ENCODE results near the gene MREG.

MREG gene

DNA sequence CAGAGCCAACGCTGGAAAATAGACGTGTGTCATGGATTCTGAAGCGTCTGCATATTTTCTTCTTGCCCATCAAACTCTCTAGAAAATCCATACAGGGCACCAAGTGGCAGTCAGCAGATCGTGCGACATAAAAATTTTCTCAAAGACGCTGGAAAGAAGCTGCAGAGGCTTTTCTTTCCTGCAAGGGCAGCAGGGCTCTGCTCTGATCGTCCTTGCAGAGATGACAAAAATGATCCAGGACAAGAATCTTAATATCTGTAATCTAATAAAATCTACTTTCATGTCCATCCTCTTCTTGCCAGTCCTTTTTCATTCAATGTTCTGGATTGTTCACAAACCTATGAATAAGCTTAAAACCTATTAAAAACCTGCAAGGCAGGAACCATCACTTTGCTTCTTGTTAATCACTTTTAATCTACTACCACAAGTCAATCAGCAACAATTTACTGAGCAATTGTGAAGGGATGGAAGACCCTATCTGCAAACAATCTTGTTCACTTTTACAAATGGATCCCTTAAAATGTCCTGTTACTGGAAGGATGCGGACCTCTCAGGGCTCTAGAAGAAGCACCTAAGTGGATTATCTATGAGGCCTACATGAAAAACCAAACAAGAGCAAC is 93.6 kb downstream of the MREG start:
- no peak for DNase-seq (ENCODE audit: low read depth, low spot score)

DNA sequence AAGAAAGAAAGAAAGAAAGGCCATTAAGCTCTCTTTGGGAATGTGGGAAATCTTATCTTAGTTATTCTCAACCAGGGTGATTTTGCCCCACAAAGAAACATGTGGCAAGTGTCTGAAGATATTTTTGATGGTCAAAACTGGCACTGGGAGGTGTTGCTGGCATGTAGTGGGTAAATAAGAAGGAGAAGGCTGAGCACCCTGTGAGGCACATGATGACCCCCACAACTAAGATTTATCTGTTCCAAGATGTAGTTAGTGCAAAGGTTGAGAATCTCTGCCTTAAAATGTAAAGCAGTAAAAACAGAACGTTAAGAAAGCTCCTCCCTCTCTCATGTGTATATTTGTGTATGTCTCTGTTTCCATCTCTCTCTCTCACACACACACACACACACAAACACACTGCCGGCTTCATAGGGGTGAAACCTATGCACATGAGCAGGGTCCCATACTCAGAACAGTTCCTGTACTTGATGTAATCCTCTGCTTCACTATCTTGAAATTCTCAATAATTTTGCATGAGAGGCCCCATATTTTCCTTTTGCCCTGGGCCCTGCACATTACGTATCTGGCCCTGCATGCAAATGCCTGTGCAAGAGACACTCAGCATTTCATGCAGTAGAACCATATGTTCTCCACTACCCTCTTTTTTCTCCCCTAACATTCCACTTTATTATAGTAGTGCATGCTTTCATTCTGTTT is 94.3 kb downstream of the MREG start:
- no peak for DNase-seq (ENCODE audit: low read depth, low spot score)

DNA sequence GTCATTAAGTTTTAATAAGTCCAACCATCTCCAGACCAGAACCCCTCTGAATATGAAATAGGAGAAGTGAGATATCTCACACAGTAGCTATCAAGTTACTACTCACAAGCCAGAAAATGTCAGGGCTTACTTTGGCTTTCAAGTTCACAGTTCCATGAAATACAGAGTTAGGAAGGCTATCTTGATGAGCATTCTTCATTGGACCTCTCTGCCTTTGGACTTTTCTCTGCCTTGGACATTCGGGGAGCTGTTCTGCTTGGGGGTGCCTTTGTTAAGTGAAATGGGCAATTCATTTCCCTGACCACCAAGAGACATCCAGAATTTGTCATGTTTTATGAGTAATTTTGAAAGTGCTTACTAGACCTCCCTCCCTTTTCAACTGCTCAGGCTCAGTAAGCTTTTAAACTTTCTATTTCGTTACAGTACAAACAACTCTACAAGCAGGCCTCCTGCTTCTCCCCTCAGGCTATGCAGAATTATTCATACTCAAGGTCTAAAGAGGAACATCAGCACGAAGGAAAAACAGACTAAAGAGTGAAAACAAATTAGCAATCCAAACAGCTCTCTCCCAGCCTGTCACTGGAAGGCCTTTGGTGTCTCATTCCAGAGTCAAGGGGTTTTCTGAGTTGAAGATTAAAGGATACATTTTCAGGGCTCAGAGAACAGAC is 95.3 kb downstream of the MREG start:
- peak; percentile 55 for DNase-seq (ENCODE audit: low read depth, low spot score)

DNA sequence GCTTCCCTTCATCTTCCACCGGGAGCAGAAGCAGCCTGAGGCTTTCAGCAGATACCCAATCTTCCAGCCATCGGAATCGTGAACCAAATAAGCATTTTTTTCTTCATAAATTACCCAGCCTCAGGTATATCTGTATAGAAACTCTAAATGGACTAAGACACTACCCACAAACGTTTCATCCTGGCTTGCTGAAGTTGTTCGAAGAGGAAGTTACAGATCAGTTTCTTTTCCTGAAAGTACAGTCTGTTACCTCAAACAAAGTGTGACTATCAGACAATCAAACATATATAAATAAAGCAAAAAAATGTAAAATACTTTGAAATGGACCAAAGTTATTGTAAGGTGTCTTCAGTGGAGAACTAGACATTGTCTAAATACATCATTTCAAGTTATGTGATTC is 97.9 kb downstream of the MREG start:
- DNase-seq (ENCODE audit: low read depth, low spot score): no peak

DNA sequence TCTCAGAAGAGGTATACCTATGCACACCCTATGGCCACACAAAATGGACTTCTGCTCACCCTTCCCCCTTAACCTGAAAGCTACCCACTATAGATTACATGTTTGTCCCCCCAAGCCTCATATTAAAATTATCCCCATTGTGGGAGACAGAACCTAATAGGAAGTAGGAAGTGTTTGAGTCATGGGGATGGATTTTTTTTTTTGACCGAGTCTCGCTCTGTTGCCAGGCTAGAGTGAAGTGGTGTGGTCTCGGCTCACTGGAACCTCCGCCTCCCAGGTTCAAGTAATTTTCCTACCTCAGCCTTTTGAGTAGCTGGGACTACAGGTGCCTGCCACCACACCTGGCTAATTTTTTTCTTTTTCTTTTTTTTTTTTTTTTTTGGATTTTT is 98.6 kb downstream of the MREG start:
- no peak for DNase-seq (ENCODE audit: low read depth, low spot score)

DNA sequence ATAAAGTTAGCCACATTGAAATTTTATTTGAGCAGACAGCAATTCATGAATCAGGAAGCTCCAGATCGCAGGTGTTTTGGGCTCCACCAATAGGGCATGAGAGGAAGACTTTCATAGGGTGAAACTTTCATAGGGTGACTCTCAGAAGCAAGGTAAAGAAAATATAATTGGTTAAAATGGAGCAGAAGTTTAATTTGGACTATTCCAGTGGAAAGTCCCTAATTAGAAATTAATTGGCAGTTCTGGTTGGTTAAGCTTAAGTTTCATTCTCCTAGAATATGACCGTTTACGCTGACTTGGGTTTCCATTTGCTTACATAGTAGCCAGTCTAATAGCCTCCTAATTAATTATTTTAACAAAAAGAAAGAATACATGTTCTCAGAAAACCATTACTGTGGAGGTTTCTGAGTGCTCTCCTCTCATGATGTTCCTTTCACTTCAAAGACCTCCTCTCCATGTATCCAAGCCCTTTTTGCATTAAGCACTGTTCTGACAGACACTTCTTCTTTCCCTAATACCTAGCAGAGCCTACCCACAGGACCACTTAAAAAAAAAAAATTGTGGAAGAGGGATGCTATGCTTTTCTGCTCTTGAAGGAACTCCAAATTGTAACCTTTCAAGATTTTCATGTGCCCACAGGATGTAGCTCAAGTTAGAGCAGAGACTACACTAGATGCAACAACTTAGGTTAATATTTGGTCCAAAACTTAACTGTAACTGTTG is 99.1 kb downstream of the MREG start:
- DNase-seq (ENCODE audit: low read depth, low spot score): no peak

DNA sequence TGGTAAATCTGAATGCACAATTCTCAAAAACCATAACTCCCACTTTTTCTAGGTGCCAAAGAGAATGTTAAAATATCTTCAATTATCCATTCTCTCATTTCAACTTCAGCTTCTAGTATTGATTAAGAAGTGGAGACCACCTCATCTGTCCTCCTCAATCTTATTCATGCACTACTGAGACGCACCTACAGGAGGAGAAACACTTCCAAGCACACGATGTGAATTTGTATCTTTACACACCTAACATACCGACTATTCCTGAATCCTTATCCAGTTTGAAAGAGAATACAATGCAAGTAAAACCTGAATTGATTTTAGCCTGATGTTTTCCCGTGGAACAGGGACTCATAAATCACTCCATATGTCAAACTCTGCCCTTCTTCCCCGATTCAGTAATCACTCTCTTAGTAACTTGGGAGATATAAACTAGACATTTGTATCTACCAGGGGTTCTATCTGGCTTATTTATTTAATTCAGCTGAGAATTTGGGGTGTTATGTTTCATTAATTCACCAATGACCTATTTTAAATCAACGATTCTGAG is 101.0 kb downstream of the MREG start:
- DNase-seq (ENCODE audit: low read depth, low spot score): no peak

DNA sequence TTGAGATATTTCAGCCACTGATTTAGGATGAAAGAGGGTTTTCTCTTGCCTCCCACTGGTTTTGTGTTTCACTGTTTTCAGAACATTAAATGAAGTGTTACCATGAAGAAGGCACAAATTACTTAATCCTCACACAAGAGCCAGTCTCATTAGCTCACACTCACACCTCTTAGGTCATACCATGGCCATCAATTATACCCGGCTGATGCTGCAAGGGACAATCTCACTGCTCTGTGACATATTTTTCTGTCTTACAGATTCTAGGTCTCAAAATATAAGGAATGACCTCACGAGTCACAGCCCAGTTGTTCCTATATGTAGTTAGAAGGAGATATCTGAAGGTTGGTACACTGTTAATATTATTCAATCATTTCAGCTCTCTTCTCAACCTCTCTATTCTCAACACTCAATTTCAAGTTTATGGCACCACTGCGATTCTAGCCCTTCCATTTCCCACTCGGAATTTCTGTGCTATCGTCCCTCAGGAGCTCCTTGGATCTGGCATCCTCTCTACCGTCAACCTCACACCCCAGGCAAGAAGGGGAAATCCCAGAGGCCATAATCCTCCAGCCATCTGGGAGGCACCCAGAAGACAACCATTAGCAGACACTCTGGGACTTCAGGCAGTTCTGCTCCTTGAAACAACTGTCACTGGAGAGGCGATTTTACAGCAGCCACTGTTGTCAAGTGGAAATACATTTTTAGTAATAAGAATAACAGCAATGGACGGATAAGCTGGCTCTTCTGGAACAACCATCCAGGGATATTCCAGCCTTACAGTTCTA is 101.9 kb downstream of the MREG start:
- DNase-seq (ENCODE audit: low read depth, low spot score): no peak

DNA sequence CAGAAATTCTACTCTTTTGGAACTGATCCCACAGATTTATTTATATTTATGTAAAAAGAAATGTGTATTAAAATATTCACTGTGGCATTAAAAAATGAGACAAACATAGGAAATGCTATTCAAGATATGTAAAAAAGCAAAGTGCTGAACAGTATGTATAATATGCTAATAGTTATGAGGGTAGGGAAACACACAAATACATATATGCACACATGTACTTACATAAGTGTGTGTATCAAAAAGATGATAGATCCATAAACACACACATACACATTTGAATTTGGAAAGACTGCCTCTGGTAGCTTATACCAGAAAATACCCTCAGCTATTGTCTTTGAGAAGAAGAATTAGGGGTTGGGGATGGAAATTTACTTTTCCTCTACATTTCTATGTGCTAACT is 103.2 kb downstream of the MREG start:
- DNase-seq (ENCODE audit: low read depth, low spot score): no peak

DNA sequence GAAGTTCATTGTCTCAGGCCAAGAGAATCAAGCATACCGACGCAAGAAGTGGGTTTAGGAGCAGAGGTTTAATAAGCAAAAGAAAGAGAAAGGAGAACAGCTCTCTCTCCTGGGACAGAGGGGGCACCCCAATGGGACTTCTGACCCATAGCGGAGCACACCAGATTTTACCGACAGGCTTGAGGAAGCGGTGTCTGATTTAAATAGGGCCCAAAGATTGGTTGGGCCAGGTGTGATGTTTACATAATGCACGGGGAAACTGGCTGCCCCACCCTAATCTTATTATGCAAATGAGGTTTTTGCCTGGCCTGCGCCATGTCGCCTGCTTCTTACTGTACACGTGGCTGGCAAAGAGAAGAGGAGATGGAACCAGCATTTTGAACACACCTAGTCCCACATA is 106.2 kb downstream of the MREG start:
- no peak for DNase-seq (ENCODE audit: low read depth, low spot score)

DNA sequence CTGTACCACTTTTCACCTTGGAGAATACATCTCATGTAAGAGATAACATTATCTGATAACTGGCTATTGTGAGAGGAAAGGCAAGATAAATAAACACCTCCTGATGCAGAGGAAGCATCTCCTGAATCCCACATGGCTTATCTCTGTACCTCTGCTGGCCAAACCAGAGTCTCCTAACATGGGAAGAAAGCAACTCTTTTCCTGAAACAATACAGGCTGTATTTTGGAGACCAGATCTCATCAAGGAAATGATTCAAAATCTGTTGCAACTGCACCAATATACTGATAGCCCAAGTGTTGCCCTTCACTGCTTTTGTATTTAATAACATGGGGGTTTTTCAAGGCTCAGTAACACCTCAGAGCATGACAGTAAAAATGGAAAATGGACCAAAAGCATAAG is 106.9 kb downstream of the MREG start:
- no peak for DNase-seq (ENCODE audit: low read depth, low spot score)

DNA sequence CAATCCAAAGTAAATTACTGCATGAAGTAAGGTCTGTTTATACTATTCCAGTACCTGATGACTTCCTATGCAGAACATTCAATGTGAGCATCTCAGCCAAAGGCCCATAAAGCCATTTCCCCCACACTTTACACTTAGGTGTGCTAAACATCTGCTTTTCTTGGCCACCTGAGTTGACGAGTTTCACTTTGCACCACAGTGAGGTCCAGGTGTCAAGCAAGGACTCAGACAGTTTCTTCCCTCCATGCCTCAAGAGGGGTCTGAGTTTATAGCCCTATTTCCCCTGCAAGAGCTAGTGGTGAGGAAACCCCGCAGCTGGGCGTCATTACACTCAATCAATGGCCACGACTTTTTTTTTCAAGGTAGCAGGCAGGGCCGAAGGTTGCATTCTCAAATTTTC is 107.7 kb downstream of the MREG start:
- no peak for DNase-seq (ENCODE audit: low read depth, low spot score)

DNA sequence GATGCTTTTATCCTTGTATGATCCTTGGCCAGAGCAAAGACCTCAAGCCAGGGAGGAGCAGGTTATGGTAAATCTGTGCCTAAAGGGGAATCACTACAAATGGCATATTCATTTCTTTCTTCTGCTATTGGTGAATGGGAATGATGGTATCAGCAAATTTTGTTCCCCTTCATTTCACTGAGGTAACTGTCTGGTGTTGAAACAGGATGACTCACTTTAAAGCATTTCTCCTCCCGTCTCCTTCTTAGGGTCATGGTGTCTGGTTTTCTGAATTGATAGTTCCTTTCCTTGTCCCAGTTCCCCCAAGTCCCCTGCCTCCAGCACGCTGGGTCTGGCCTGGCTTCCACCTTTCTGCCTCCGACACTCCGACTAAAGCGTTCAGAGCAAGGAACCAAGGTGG is 109.2 kb downstream of the MREG start:
- DNase-seq (ENCODE audit: low read depth, low spot score): peak; percentile 47

DNA sequence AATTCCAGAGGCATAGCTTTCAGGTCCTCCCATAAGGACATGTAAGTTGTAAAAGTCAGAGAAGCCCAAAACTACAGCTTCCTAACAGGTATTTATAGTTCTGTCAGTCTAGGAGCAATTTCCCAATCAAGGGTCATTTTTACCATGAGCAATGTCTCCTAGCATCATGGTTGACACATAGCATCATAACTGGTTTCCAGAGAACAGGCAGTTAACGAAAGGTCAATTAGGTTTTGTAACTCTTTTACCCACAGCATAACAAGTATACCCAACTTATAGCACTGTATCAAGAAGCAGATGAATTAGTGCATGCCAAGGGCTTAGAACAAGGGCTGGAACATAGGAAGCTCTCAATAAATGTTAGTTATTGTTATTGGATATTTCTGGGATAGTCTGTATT is 110.1 kb downstream of the MREG start:
- no peak for DNase-seq (ENCODE audit: low read depth, low spot score)

DNA sequence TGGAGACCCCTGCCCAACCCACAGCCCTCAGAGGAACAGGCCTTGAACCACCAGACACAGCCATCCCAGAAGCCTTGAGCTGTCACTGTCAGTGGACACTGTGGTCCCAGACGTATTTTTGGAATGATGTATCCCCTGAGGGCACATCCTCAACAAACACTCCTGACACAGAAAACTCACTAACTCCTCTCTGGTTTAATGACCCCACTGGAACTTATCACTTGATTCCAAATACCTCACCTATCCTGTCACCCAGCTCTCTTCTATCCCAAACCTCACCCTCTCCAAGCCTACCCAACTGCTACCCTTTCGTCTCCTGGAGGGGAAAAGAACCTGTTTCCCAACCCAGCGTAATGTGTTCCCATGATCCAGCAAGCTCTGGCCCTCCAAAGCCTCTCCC is 111.6 kb downstream of the MREG start:
- DNase-seq (ENCODE audit: low read depth, low spot score): no peak

DNA sequence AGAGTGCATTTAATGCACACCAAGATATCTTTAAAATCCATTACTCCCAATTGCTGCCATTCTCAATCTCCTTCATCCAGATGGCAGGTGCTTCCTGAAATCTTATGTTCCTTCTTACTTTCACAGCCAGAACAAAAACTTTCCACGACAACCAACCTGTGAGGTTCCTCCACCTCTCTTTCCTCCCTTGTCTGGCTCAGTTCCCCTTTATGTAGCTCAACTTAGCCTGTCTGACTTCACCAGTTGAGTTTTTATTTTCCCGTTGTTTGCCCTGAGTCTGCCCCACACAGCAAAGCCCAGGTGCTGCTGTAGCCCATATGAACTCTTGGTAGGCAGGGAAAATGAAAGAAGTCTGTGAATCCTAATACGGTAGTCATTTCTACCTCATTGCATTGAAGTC is 112.5 kb downstream of the MREG start:
- DNase-seq (ENCODE audit: low read depth, low spot score): no peak

DNA sequence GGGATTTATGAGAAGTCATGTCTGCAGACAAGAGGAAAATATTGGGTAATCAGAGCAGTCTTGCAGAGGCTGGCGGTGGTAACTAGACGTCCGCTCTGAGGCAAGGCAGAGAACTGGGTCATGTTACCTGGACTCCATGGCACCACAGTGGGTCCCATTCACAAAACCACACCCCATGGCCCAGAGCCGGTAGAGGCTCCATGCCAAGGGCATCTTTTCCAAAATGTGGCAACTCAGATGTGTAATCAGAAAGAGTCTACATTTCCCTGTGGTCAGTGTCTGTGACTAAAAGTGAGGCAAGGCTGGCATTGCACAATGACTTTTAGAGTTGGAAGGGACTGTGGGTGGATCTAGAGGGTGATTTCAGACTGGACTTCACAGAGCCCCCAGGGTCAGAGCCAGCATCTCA is 113.1 kb downstream of the MREG start:
- DNase-seq (ENCODE audit: low read depth, low spot score): no peak

DNA sequence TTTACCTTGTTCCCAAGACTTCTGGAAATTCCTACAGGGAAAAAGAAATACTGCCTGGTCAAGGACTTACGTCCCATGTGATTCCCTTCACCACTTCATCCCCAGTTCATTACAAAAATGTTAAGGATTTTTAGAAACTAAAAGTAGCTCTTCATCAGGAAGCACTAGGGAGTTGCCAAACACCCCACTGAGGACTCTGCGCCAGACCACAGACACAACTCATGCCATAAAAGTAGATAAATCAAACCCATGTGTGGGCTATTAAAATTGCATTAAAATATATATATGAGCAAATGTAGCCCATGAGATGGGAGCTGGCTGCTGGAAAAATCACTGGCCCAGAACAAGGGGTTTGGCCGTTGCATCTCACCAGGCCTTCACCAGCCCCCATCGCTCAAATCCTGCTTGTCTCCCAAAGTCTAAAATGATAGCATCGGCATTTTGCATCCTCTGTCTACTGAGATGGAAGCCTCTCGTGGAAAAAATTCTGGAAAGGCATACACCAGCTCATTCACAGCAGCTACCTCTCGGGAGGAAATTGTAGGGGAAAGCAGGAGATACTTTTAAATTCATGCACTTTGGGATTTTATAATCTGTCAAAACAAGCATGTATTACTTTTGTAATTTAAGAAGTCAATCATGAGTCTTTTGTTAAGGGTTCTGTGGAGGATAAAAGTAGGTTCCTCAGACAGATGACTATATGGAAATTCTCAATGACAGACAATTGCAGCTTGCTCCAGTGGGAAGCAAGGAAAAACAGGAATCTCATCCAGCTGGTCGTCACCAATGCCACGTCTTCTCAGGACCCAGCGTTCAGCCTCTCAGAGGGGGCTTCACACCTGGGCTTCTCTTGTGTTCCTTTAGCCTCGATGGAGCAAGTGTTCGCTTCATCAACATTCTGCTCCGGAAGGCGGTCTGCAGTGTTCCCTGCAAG is 113.9 kb downstream of the MREG start:
- DNase-seq (ENCODE audit: low read depth, low spot score): no peak

DNA sequence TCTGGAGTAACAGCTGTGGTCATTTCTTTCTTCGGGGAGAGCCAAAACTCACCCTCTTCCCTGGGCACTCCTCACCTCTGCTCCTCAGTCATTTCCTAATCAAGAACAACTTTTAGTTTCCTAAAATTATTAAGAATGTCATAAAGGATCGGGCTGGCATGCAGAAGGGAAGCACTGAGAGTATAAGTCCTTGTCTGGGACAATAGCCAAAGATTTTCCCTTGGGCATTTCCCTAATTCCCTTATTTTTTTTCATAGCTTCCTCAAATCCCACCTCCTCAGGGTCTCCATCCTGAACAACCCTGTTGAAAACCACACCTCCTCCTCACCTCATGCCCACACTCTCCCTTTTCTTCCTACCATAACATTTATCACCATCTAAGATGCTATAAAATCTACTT is 115.0 kb downstream of the MREG start:
- no peak for DNase-seq (ENCODE audit: low read depth, low spot score)

DNA sequence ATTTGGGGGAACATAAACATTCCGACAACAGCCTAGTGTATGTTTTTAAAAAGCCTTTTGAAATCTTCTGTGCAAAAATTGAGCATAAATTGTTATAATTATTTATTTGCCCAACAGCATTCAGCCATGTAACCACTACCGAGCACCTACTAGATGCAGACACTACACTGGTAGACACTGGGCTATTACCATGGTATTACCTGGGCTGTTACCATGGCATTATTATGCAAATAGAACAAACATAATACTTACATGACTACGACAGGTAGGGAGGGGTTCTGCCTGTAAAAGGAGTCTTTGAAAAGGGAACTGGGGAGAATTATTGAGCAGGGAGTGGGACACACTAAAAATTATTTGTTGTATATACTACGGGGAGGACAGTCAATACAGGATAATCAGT is 116.4 kb downstream of the MREG start:
- DNase-seq (ENCODE audit: low read depth, low spot score): no peak
